SHP77 treated with DMSO at 0.1 percent for 48 hours (cell line): Measurements from ENCODE around the gene HIRA.
"Not testable (repeated sequence)": the region's sequence is repeated elsewhere in the genome, so short reads cannot be mapped to it uniquely, and the experiment has no call there.

Experiments
- DNase-seq: peaks from one replicate; lab custom pipeline; 2025; lab: John Stamatoyannopoulos, UW

The HIRA gene

DNA sequence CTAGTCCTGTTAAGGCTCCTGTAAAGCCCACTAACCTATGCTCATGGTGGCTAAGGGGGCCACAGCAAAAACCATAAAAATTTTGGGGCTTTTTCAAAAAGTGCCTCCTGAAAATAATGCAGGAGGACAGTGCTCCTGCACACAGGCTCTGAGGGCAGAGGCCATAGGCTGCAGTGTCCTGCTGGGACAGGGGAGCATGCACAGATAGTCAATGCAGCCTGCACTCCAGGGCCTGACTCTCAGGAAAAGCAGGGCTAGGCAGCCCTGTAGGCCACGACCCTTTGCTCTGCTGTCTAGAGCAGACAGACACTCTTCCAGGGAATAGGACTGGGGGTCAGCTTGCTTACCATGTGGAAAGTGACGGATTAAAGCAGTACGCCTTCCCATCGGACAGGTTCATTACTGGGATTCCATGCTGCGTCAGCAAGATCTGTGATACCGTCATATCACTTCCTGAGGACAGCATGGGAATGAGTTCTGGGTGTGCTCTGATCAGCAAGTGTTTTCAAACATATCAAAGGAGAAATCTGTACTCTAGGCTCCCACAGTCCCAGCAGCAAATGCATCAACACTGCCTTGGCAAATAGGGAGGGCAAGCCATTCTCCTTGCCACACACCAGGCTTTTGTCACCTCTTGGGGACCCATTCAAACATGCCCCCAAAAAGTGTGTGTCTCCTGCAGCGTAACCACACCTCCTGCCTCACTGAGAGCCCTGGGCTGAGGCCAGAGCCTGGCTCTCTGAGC is 75.9 kb downstream of the HIRA start:
- DNase-seq, result no peak

DNA sequence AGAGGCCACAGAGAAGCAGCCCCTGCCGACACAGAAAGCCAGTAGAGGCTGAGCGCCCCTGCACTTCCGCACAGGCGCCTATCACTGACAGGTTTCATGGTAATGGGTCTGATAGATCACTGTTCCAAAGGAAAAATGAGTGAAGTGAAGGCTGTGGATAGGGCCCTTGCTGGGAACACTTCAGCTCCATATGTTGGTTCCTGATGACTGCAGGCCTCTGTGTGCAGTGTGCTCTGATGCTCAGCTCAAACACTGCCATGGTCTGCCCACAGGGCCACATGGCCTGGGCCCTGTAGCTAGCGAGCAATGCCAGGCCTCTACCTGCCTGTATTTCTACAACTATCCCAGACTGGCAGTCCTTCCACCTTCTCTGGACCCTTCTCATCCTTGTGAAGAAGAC is 77.3 kb downstream of the HIRA start:
- DNase-seq, result no peak

DNA sequence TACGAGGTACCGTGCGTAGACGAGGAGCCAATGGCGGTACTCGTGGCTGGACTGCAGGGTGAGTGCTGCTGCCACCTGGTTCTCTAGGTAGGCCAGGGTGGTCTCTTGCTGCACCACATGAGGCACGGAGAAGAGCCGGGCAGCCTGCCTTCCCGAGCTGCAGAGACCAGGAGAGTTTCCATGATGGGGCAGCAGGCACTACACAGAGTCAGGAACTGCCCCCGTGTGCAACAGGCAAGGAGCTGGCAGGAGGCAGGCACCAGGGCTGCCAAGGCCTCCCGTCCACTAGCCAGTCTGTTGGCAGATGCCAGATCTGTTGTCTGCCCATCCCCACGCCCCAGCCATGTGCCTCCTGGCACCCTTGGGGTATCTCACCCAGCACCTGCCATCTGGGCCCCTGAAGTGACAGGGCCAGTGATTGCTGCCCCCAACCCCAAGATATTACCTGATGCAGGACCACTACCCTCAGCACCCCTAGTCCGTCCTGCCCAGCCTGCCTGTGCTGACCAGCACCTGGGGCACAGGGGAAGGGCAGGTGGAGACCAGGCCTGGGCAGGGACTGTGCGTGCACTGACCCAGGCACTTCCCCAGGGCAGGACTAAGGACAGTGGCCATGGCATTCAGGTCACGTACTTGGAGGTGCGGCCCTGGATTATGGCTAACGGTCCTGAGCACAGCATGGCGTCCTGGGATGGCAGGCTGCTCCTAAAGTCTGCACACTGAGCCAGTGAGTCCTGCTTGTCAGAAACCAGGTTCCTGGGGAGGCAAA is 78.0 kb downstream of the HIRA start:
- DNase-seq, result no peak

DNA sequence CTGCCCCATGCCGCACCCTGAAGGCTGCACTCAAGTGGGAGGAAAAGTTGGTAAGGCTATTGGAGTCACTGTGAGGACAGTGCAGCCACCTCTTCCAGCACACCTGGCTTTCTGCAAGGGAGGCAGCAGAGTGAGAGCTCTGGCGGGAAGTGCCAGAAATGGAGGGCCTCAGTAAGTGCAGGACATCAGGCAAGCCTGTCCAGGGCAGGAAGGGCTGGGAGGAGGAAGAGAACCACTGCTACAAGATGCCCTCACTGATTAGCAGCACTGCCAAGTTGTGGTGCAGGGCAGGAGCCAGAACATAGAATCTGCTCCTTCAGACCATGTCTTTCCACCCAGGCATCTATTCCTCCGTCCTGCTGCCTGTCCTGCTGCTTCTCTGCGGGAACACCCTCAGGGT is 78.8 kb downstream of the HIRA start:
- DNase-seq, result no peak

DNA sequence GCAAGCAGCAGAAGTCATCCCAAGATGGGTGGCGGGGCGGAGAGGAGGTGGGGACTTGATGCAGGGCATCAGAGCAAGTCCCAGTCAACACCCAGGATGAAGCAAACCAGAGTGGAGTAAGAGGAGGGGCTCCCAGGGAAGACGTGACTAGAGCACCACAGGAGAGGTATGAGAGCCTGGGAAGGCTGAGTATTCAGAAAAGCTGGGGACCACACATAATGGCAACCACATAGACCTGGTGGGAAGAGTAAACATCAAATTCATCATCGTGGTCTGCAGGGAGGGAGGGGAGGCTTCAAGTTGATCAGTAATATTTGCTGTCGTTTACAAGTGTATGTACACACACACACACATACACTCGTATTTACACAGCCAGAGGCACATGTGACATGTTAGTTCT is 79.3 kb downstream of the HIRA start:
- DNase-seq, result no peak

DNA sequence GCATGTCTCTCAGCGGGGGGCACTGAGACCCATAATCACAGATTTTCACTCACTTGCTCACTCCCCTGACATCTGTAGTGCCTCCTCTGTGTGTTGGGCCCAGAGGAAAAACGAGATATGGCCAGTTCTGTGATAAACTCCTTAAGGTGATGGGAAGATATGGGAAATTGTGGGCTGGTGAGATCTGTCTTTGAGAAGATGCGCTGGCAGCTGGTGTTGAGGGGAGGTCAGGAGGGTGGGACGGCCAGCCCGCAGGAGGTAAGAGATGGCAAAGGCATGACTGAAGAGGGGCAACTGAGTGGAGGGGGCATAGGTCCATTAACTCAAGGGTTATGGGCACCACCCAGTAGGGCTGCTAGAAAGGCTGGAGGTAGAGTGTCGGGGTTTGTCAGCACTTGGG is 79.9 kb downstream of the HIRA start:
- no peak for DNase-seq

DNA sequence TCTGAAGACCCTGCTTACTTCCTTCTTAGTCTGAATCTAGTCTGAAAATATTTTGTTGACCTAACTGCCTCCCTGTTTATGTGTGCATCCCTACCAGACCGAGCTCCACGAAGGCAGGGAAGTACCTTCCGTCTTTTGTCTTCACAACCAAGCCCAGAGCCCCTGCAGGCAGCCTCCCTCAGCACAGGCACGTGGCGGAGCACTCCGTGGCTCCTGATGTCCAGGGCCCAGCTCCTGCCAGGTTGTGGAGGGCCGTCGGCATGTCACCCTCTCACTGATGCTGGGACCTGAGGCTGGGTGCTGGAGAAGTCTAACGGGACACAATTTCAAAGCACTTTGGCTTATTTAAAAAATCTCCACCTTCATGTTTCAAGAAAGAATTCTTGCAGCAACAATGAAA is 80.6 kb downstream of the HIRA start:
- no peak for DNase-seq

DNA sequence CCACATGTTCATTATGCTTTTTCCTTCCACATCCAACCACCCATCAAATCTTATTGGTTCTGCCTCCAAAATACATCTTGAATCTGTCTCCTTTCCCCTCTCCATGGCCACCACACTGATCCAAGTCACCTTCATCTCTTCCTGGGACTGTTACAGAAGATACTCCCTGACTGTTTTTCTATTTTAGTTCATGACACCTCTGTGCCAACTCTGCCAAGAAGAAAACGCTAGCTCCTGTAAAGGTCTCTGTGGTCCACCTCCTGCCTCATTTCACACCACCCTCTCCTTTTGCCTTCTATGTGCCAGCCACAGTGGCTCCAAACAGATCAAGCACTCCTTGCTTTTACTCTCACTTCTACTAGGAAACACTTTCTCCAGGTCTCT is 81.1 kb downstream of the HIRA start:
- DNase-seq, result no peak

DNA sequence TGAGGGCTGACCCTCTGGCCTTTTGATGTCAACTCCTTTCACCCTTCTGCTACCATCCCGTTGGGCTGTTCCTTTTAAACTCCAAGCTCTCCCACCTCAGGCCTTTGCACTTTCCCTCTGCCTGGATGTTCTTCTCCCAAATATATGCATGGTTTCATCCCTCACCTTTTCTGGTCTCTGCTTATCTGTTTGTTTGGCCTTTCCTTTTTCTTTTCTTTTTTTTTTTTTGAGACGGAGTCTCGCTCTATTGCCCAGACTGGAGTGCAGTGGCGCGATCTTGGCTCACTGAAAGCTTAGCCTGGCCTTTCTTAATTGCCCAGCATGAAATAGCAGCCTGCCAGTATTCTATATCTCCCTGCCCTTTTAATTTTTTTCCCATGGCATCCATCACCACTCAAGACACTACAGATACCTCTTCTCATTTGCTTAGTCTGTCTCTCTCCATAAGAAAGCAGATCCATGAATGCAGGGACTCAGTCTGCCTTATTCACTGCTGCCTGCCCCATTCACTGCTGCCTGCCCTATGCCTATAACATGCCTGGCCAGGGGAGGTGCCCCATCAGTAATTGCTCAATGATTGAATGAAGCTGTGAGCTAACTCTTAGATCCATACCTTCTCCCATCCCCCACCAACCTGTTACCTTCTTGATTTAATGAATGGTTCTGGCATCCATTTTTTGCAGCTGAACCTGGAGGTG is 81.6 kb downstream of the HIRA start:
- DNase-seq, result no peak

DNA sequence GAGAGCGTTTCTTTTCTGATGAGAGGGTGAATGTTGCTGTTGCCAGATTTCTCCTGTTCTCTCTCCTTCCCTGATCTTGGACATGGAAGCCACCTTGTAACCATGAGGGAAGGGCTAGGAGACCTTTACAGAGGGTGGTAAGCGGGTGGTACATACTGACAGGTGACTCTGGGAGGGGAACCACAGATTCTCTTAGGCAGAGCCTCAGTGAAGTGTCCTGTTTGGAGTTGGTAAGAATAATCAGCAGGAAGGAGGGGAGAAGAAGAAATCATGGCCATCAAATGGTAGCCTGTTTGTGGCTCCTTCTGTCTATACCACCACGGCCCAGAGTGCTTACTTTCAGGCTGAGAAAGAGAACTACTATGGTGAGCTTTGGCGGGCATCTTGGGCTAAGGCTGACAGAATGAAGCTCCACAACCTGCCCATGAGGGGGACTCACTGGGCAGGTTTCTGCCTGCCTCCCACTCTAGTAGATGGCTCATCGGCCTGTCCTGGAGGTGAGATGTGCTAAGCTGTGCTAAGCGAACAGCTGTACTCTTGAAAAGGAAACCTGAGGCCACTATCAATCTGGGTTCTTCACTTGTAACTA is 84.8 kb downstream of the HIRA start:
- DNase-seq, result no peak

DNA sequence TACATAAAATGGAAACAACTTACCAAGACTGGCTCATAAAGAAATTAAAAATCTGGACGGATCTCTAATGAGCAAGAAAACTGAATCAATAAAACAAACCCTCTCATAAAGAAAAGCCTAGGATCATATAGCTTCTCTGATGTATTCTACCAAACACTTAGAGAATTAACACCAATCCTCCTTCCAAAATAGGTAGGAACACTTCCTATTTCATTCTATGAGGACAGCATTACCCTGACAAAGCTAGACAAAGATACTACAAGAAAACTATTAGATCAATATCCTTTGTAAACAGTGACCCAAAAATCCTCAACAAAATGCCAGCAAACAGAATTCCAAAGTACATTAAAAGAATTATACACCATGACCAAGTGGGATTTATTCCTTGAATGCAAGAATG is 87.1 kb downstream of the HIRA start:
- no peak for DNase-seq

DNA sequence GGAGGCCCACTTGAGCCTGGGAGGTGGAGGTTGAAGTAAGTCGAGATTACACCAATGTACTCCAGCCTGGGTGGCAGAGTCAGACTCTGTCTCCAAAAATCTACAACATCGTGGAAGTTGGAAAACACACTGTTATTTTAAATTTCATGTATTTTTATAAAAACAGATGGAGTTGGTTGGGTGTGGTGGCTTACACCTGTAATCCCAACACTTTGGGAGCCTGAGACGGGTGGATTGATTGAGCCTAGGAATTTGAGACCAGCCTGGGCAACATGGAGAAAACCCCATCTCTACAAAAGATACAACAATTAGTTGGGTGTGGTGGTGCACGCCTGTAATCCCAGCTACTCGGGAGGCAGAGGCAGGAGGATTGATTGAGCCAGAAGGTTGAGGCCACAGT is 88.1 kb downstream of the HIRA start:
- no peak for DNase-seq

DNA sequence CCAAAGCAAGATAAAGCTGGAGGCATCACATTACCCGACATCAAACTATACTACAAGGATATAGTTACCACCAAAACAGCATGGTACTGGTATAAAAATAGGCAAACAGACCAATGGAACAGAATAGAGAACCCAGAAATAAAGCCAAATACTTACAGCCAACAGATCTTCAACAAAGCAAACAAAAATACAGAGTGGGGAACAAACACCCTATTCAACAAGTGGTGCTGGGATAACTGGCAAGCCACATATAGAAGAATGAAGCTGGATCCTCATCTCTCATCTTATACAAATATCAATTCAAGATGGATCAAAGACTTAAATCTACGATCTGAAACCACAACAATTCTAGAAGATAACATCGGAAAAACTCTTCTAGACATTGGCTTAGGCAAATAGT is 90.0 kb downstream of the HIRA start:
- DNase-seq, result no peak

DNA sequence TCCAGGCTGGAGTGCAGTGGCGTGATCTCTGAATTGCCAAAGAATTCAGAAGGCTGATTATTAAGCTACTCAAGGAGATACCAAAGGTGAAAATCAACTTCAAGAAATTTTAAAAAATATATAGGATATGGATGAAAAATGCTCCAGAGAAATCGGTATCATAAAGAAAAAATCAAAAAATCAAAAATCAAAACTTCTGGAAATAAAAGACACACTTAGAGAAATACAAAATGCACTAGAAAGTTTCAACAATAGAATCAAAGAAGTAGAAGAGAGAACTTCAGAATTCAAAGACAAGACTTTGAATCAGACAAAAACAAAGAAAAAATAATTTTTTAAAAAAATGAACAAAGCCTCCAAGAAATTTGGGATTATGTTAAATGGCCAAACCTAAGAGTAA is 94.4 kb downstream of the HIRA start:
- DNase-seq, result no peak

DNA sequence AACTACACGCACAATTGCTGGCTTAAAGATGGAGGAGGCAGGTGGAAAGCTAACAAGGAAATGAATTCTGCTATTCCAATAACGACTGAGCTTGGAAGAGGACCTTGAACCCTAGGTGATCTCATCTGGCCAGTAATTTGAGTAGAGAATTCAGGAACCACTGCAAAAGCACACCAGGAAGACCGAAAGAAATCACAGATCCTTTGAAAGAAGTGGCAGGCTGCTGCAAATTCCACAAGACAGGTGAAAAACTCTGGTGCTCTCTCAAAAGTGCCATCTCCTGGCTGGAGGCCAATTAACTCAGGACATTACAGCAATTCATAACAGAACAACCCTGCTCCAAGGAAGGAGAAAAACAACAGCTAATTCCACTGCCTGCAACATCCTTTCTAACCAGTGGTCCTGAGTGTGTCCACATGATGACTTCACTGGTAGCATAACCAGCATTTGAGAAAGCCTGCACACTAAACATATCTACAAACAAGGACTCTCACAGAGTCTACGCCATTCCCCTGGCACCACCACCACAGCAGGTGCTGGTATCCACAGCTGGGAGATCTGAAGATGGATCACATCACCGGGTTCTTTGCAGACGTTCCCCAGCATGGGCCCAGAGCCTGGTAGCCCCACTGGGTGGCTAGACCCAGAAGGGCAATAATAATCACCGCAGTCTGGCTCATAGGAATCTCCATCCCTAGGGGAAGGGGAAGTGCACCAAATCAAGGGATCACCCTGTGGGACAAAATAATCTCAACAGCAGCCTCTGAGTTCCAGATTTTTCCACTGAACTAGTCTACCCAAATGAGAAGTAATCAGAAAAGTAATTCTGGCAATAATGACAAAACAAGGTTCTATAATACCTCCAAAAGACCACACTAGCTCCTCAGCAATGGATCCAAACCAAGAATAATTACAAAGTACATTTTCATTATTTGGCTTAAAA is 95.1 kb downstream of the HIRA start:
- DNase-seq, result no peak

DNA sequence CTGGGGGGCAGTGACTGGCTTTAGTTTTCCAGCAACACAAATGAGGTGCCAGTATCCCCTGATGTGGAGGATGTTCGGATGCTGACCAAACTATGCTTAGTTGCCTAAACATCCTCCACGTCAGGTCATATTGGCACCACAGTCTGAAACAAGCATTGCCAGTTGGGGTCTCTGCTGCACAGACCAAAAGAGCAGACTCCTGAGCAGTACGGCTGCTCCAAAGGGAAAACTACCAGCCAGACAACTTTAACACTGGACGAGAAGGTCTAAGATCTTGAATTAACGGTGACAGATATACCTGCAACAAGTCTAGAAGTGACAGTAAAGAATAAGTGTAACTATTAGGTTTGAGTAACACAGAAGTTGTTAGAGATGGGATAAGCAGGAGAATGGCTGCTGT is 99.6 kb downstream of the HIRA start:
- DNase-seq, result no peak

DNA sequence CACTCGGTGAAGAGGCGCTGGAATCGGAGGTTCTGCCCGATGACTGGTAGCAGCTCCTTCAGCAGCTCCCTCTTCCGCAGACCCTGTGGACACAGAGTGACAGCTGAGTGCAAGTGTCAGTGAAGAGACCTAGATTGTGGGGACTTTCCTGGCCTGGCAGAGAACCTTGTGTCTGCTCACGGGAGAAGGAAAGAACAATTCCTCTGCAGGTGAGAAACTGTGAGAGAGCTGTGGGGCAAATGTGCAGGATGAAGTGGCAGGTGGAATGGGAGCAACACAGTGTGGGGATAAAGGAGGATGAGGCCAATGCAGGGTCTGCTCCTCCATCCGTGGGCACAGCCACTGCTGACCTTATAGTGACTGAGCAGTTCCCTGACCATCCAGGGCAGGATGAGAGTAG is 100.1 kb downstream of the HIRA start:
- no peak for DNase-seq

DNA sequence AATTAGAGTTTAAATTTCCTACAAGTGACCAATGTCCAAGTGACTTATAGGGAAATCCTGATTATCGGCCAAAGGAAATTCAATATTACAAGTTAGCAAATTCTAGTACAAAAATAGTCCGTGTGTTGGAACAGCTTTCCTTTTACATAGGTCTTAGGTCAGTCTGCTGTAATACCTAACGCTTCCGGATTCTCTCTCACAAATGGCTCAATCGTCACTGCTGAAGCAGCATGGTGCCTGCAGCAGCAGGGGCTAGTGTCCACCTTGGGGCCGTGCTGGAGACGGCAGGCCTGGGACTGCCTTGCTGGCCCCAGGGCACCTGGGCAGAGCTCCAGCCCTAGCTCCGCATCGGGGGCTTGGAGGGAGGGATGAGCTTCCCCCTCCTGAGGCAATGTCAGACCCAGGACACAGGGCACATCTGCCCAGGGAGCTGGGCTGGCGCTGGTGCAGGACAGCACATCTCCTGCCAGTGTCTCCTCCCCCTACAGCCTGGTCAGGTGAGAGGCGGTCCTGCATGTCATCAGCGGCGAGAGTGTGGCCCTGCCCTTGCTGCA is 100.6 kb downstream of the HIRA start:
- DNase-seq, result no peak

DNA sequence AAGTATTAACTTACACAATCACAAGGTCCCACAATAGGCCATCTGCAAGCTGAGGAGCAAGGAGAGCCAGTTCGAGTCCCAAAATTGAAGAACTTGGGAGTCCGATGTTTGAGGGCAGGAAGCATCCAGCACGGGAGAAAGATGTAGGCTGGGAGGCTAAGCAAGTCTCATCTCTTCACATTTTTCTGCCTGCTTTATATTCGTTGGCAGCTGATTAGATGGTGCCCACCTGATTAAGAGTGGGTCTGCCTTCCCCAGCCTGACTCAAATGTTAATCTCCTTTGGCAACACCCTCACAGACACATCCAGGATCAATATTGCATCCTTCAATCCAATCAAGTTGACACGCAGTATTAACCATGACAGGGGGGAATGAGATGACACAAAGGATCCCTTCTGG is 101.3 kb downstream of the HIRA start:
- DNase-seq, result not testable (repeated sequence)

DNA sequence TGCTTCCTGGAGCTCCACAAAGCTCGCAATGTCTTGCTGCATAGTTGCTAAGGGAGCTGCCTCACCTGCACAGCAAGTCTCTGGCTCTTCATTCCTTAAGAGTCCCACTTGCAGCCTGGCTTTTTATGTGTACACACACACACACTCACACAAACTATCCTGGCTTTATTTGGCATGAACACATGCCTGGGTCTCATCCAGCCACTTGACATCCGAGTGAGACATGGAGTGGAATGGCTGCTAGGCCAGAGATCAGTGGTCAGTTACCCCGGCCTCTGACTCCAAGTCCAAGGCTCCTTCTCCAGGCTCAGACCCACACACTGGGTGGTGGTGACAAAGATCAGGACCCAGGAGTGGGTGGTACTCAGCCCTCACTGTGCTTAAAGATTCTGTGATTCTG is 102.1 kb downstream of the HIRA start:
- DNase-seq, result no peak

DNA sequence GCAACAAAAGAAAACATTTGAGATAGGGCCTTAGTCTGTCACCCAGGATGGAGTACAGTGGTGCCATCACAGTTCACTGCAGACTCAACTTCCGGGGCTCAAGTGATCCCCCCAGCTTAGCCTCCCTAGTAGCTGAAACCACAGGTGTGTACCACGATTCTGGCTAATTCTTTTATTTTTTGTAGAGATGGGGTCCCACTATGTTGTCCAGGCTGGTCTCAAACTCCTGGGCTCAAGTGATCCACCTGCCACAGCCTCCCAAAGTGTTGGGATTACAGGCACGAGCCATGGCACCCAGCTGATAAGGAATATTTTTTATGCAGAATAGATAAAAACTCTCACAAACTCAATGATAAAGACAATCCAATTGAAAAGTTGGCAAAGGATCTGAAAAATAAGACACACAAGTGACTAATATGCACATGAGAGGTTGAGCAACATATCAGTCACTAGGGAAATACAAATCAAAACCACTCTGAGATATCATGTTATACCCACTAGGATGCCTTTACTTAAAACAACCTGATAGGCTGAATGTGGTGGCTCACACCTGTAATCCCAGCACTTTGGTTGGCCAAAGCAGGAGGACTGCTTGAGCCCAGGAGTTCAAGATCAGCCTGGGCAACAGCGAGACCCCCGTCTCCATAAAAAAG is 106.1 kb downstream of the HIRA start:
- no peak for DNase-seq
